PC-3 (cell line): ENCODE measurements around the gene PIEZO2.

Experiments used
- EZH2 ChIP-seq: fragments of 300-600 bp; sonication (generic); IDR thresholded peaks from one replicate; pipeline ENCODE4 v1.6.1; 2017; ENCODE audit warnings: antibody characterized with exemption, mild to moderate bottlenecking, low read length; ENCODE audit not compliant: unreplicated experiment
- TF ChIP-seq, protein P1 (sequence below): fragments of 300-600 bp; sonication (generic); conservative IDR thresholded peaks from 2 replicates; pipeline ENCODE4 v1.5.1; 2017; ENCODE audit warnings: antibody characterized with exemption, low read depth, mild to moderate bottlenecking, low read length

DNA sequence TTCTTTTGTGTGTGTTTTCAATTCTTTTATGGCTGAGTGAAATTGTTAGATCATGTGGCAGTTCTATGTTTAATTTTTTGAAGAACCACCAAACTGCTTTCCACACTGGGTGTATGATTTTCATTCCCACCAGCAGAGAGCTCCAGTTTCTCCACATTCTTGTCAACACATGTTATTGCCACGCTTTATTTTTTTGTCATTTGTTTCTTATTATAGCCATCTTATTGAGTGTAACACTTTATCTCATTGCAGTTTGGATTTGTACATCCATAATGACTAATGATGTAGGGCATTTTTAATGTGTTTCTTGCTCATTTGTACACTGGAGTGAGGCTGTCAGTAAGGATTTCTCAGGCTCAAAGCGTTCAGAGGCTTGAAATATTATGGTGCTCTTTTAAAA is 184.2 kb downstream of the PIEZO2 start:
- TF ChIP-seq, protein P1, sequence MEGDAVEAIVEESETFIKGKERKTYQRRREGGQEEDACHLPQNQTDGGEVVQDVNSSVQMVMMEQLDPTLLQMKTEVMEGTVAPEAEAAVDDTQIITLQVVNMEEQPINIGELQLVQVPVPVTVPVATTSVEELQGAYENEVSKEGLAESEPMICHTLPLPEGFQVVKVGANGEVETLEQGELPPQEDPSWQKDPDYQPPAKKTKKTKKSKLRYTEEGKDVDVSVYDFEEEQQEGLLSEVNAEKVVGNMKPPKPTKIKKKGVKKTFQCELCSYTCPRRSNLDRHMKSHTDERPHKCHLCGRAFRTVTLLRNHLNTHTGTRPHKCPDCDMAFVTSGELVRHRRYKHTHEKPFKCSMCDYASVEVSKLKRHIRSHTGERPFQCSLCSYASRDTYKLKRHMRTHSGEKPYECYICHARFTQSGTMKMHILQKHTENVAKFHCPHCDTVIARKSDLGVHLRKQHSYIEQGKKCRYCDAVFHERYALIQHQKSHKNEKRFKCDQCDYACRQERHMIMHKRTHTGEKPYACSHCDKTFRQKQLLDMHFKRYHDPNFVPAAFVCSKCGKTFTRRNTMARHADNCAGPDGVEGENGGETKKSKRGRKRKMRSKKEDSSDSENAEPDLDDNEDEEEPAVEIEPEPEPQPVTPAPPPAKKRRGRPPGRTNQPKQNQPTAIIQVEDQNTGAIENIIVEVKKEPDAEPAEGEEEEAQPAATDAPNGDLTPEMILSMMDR = no peak
- no peak for TF ChIP-seq EZH2
